ENCODE results near the gene POLR3E.
A peak's percentile ranks its signal among the peaks of the same experiment; 100 is the strongest.

POLR3E gene

GRCh38 chr16:22274916-22275315 lies 22.3 kb upstream of the POLR3E start:
- H3K4me3 ChIP-seq (replicated peaks; ENCODE audit: low read depth, low read length): no peak overlapping the region
- TF ChIP-seq CTCF (IDR thresholded peaks at IDR 0.05; ENCODE audit: low read length, missing control alignments): no peak
- DNase-seq (ENCODE audit: low read depth): no peak

- DNase-seq (ENCODE audit: low read depth): no peak
- no peak overlapping the region for H3K4me3 ChIP-seq (replicated peaks; ENCODE audit: low read depth, low read length)
- TF ChIP-seq CTCF (IDR thresholded peaks at IDR 0.05; ENCODE audit: low read length, missing control alignments): no peak
Measured at GRCh38 chr16:22278441-22279230, 18.6 kb upstream of the POLR3E start.

GRCh38 chr16:22282254-22282892 lies 14.8 kb upstream of the POLR3E start:
- no peak for DNase-seq (ENCODE audit: low read depth)
- TF ChIP-seq CTCF (IDR thresholded peaks at IDR 0.05; ENCODE audit: low read length, missing control alignments): no peak
- H3K4me3 ChIP-seq (replicated peaks; ENCODE audit: low read depth, low read length): no peak overlapping the region

- no peak overlapping the region for H3K4me3 ChIP-seq (replicated peaks; ENCODE audit: low read depth, low read length)
- DNase-seq (ENCODE audit: low read depth): peak; percentile 50
- no peak for TF ChIP-seq CTCF (IDR thresholded peaks at IDR 0.05; ENCODE audit: low read length, missing control alignments)
Measured at GRCh38 chr16:22284637-22285036, 12.6 kb upstream of the POLR3E start.

GRCh38 chr16:22285080-22285479 lies 12.1 kb upstream of the POLR3E start:
- no peak for DNase-seq (ENCODE audit: low read depth)
- H3K4me3 ChIP-seq (replicated peaks; ENCODE audit: low read depth, low read length): no peak overlapping the region
- TF ChIP-seq CTCF (IDR thresholded peaks at IDR 0.05; ENCODE audit: low read length, missing control alignments): no peak

GRCh38 chr16:22291020-22291419 lies 6.2 kb upstream of the POLR3E start:
- TF ChIP-seq CTCF (IDR thresholded peaks at IDR 0.05; ENCODE audit: low read length, missing control alignments): no peak
- no peak overlapping the region for H3K4me3 ChIP-seq (replicated peaks; ENCODE audit: low read depth, low read length)
- DNase-seq (ENCODE audit: low read depth): no peak

Data from fibroblast of pulmonary artery (primary cell).